Fibroblast of mammary gland (primary cell): ENCODE data around the gene RNU7-1.

Experiments used
- DNase-seq: peaks from one replicate; pipeline ENCODE4 v3.0.0-alpha.2; 2010; ENCODE audit warnings: low read depth
- H3K4me3 ChIP-seq: 2 replicates; pipeline ENCODE4 v1.5.1; 2011; ENCODE audit warnings: low read depth, mild to moderate bottlenecking, low read length, moderate library complexity; ENCODE audit not compliant: control insufficient read depth
- TF ChIP-seq, protein P1 (sequence below): conservative IDR thresholded peaks from 2 replicates; pipeline ENCODE4 v1.5.1; 2011; ENCODE audit warnings: low read depth, low read length, inconsistent platforms; ENCODE audit not compliant: control insufficient read depth, insufficient read depth

RNU7-1 gene

DNA sequence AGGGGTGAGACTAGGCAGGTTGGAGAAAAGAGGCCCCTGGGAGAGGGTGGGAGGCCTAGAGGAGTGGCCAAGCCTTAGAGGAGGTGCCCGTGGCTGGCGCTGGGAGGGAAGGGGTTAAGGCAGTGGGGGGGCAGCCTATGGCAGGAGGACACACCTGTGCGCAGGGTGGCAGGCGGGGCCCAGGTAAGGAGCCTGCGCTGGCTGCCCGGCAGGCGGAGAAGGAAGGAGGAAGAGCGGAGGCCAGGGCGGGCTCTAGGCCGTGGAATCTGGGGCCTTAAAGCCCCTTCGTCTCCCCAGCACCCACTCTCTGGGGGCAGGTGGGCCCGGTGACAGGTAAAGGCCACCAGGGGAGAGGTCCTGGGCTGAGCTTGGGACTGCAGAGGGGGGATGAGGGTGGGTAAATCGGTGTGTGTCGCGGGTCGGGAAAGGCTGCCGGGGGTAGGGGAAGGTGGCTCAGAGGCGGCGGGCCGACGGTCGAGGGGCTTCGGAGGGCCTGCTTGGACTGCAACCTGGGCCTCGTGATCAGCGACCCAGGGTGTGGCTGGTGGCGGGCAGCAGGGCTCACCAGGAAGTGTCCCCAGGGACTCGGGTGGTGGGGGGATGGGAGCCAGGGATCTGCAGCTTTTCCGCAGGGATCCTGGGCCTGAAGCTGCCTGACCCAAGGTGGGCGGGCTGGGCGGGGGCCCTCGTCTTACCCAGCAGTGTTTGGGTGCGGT, 19.6 kb downstream of the RNU7-1 start:
- no peak for DNase-seq

DNA sequence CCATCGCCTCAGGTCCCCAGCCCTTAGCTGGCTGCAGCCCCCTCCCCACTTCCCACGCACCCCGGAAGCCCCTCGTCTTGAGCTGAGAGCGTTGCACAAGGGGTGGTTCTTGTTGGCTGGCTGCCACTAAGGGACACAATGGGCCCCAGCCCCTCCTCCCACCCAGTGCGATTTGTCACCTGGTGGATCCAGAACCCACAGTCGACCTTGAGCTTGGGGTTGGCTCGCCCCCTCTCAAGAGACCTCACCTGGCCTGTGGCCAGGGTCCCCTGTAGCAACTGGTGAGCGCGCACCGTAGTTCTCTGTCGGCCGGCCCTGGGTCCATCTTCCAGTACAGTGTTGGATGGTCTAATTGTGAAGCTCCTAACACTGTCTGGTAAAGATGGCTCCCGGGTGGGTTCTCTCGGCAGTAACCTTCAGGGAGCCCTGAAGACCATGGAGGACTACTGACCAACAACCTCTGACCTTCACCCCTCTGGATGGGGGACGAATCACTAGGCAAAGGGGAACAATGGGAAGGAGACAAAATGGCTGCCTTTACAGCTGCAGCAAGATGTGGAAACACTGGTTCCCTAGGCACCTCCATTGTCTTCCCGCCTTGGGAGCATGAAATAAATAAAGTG, 20.3 kb downstream of the RNU7-1 start:
- TF ChIP-seq, protein P1, sequence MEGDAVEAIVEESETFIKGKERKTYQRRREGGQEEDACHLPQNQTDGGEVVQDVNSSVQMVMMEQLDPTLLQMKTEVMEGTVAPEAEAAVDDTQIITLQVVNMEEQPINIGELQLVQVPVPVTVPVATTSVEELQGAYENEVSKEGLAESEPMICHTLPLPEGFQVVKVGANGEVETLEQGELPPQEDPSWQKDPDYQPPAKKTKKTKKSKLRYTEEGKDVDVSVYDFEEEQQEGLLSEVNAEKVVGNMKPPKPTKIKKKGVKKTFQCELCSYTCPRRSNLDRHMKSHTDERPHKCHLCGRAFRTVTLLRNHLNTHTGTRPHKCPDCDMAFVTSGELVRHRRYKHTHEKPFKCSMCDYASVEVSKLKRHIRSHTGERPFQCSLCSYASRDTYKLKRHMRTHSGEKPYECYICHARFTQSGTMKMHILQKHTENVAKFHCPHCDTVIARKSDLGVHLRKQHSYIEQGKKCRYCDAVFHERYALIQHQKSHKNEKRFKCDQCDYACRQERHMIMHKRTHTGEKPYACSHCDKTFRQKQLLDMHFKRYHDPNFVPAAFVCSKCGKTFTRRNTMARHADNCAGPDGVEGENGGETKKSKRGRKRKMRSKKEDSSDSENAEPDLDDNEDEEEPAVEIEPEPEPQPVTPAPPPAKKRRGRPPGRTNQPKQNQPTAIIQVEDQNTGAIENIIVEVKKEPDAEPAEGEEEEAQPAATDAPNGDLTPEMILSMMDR = no peak
- DNase-seq = no peak
- no peak overlapping the region for H3K4me3 ChIP-seq

More for the DNA sequence above, 19.6 kb downstream of the RNU7-1 start:
- H3K4me3 ChIP-seq = no peak overlapping the region
- TF ChIP-seq, protein P1 = no peak

- no peak overlapping the region for H3K4me3 ChIP-seq
- TF ChIP-seq, protein P1 = no peak
- DNase-seq = no peak
Observed at GRCh38 chr12:6964605-6965025, 21.0 kb downstream of the RNU7-1 start.

DNA sequence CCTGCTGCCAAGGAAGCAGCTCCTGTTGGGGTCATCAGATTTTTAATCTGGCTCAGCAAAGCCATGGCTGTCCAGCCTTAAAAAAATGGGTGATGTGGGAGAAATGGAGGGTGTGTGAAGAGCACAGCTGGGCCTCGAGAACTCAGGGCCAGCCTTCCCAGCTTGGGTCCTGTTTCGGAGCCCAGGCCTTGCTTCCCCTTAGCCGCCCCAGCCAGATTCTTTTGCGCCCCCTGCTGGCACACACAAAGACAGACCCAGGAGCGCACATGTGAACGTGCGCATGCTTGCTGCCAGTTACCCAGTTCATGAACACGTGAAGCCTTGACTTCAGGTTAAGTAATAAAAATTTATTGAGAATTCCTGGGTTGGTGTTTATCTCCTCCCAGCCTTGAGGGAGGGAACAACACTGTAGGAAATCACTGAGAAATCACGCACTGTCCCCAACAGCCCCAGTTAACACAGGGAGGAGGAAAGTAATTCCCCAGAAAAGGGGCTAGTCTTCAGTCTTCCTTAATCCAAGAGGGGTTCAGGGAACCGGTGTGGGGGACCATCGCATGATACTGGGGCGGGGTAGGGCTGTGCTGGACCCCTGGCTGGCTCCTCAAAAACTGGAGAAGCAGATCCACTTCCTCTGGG, 21.5 kb downstream of the RNU7-1 start:
- peak; percentile 85 for DNase-seq
- no peak overlapping the region for H3K4me3 ChIP-seq
- TF ChIP-seq, protein P1 = peak; percentile 85

- no peak for DNase-seq
- H3K4me3 ChIP-seq = no peak overlapping the region
- TF ChIP-seq, protein P1 = no peak
Observed at GRCh38 chr12:6965714-6966113, 22.1 kb downstream of the RNU7-1 start.

- no peak overlapping the region for H3K4me3 ChIP-seq
- TF ChIP-seq, protein P1 = no peak
- DNase-seq = no peak
Observed at GRCh38 chr12:6966351-6966750, 22.7 kb downstream of the RNU7-1 start.
